CD14-positive monocyte (primary cell): ENCODE data around the gene RBPJL. TPM values are rescaled to one million over a fixed set of nuclear protein-coding genes. Genes with fewer than 3 reads are reported as not detected.

ENCODE experiments used
- DNase-seq, 3 donors: peaks; one replicate each; pipeline ENCODE4 v3.0.0-alpha.2; 2011 to 2022
- H2AFZ ChIP-seq: 2 replicates; pipeline ENCODE4 v1.6.0; 2012; ENCODE audit warnings: mild to moderate bottlenecking, low read depth, low read length, inconsistent platforms; ENCODE audit not compliant: insufficient read depth, poor library complexity, severe bottlenecking
- H3K27ac ChIP-seq, 2 donors: 1 replicate in 1 of 2; 2 replicates in 1 of 2; pipeline ENCODE4 v1.5.1; 2012 to 2013; ENCODE audit warnings: low read length in 2 of 2, control low read depth in 1 of 2, inconsistent platforms in 1 of 2, low read depth in 1 of 2, mild to moderate bottlenecking in 1 of 2
- H3K27me3 ChIP-seq, 2 donors: one replicate each; pipeline versions ENCODE4 v1.6.0 to v1.6.1; 2011 to 2013; ENCODE audit warnings: low read length in 2 of 2; ENCODE audit not compliant: control insufficient read depth in 2 of 2, insufficient read depth in 2 of 2
- H3K36me3 ChIP-seq, 2 donors: replicated peaks in 1 of 2; 1 replicate in 1 of 2; 2 replicates in 1 of 2; pipeline versions ENCODE4 v1.5.1 to v1.6.1; 2012 to 2013; ENCODE audit warnings: low read length in 2 of 2, control low read depth in 1 of 2, inconsistent platforms in 1 of 2, mild to moderate bottlenecking in 1 of 2; ENCODE audit not compliant: insufficient read depth in 2 of 2, control insufficient read depth in 1 of 2
- H3K4me1 ChIP-seq, 2 donors: 1 replicate in 1 of 2; 2 replicates in 1 of 2; pipeline versions ENCODE4 v1.5.1 to v1.6.1; 2012 to 2013; ENCODE audit warnings: low read length in 2 of 2, control low read depth in 1 of 2, inconsistent platforms in 1 of 2, mild to moderate bottlenecking in 1 of 2, moderate library complexity in 1 of 2; ENCODE audit not compliant: insufficient read depth in 2 of 2, control insufficient read depth in 1 of 2
- H3K4me2 ChIP-seq: replicated peaks from 2 replicates; pipeline ENCODE3; 2012; ENCODE audit warnings: low read length, moderate library complexity, mild to moderate bottlenecking; ENCODE audit not compliant: poor library complexity, severe bottlenecking; ENCODE audit errors: extremely low read depth
- H3K4me3 ChIP-seq, 3 experiments: fragments of 200-600 bp in 1 of 3; sonication (generic) in 1 of 3; replicated peaks in 1 of 3; 1 replicate in 2 of 3; 2 replicates in 1 of 3; pipeline ENCODE4 v1.5.1; 2011 to 2013; ENCODE audit warnings: low read length in 3 of 3, mild to moderate bottlenecking in 3 of 3, control low read depth in 2 of 3, low read depth in 2 of 3, inconsistent platforms in 1 of 3, moderate library complexity in 1 of 3
- H3K79me2 ChIP-seq: 2 replicates; pipeline ENCODE4 v1.6.0; 2012; ENCODE audit warnings: mild to moderate bottlenecking, control low read depth, inconsistent platforms, low read length, moderate library complexity; ENCODE audit not compliant: insufficient read depth
- H3K9ac ChIP-seq: 2 replicates; pipeline ENCODE4 v1.6.0; 2017; ENCODE audit warnings: low read length, mild to moderate bottlenecking; ENCODE audit not compliant: insufficient read depth, poor library complexity, severe bottlenecking
- H3K9me3 ChIP-seq, 2 donors: replicated peaks in 1 of 2; 1 replicate in 1 of 2; 2 replicates in 1 of 2; pipeline versions ENCODE4 v1.5.1 to v1.6.1; 2012 to 2013; ENCODE audit warnings: low read length in 2 of 2, control low read depth in 1 of 2; ENCODE audit not compliant: control insufficient read depth in 1 of 2, insufficient read depth in 1 of 2
- H4K20me1 ChIP-seq: 2 replicates; pipeline ENCODE4 v1.6.0; 2012; ENCODE audit warnings: mild to moderate bottlenecking, low read length, control low read depth, moderate library complexity; ENCODE audit not compliant: insufficient read depth
- H3K27ac Mint-ChIP-seq, 7 donors: one replicate each; pipeline ENCODE4 v1.8.0; 2020; ENCODE audit warnings: mild to moderate bottlenecking in 7 of 7, mixed read lengths in 7 of 7, moderate library complexity in 6 of 7, inconsistent platforms in 2 of 7
- H3K27me3 Mint-ChIP-seq, 3 donors: one replicate each; pipeline ENCODE4 v1.8.0; 2021 to 2022; ENCODE audit warnings: low read depth in 3 of 3, mild to moderate bottlenecking in 3 of 3, mixed read lengths in 3 of 3, moderate library complexity in 3 of 3, inconsistent platforms in 1 of 3
- H3K36me3 Mint-ChIP-seq, 2 donors: one replicate each; pipeline ENCODE4 v1.8.0; 2020; ENCODE audit warnings: mixed read lengths in 2 of 2, inconsistent platforms in 1 of 2, mild to moderate bottlenecking in 1 of 2
- H3K4me1 Mint-ChIP-seq: one replicate; pipeline ENCODE4 v1.8.0; 2020; ENCODE audit warnings: mild to moderate bottlenecking, mixed read lengths
- H3K4me3 Mint-ChIP-seq, 2 donors: one replicate each; pipeline ENCODE4 v1.8.0; 2020; ENCODE audit warnings: mild to moderate bottlenecking in 2 of 2, mixed read lengths in 2 of 2, moderate library complexity in 1 of 2
- H3K9me3 Mint-ChIP-seq, 7 donors: one replicate each; pipeline ENCODE4 v1.8.0; 2020 to 2022; ENCODE audit warnings: mixed read lengths in 7 of 7, mild to moderate bottlenecking in 6 of 7, moderate library complexity in 6 of 7, inconsistent platforms in 2 of 7
- CTCF ChIP-seq: fragments of 200-600 bp; IDR thresholded peaks from one replicate; pipeline ENCODE4 v1.8.0; 2022; ENCODE audit warnings: antibody characterized with exemption, mild to moderate bottlenecking
- WGBS: methylation state at CpG from one replicate; pipeline ENCODE4 v1.1.5; 2013; ENCODE audit warnings: missing lambda C conversion rate; ENCODE audit not compliant: insufficient coverage; 5-methylcytosine and 5-hydroxymethylcytosine counted together
- intact Hi-C, 2 donors: fragments of 100-400 bp; cut with micrococcal nuclease; formaldehyde crosslinking; loops; one replicate each; pipeline versions ENCODE4 v1.15.0 to v1.15.1; 2023
- polyA plus RNA-seq, 3 donors: library from polyadenylated mRNA; depleted of rRNA in 1 of 3; unstranded in 2 of 3; stranded (reverse) in 1 of 3; fragments of 300-500 nt in 2 of 3; fragments of >200 nt in 1 of 3; fragmentation: Illumina TruSeq in 2 of 3; gene quantifications; 1 replicate in 2 of 3; 2 replicates in 1 of 3; pipeline ENCODE4 v1.2.3, GENCODE V29; 2012 to 2021

Gene RBPJL
- polyA plus RNA-seq, 3 donors: not detected

GRCh38 chr20:45299786-45300185, 6.9 kb upstream of the RBPJL start:
- Mint-ChIP-seq H3K4me3 (no peak overlapping the region), H3K27ac (no peak overlapping the region), H3K27me3 (peaks cover 12 to 30% (median 19%) of the 10 kb centered on the region in 3 donors), H3K9me3 (peaks cover 0 to 7% (median 2%) of the 10 kb centered on the region in 7 donors), H3K4me1 (no peaks in the 10 kb centered on the region), H3K36me3 (no peaks in the 10 kb centered on the region)
- Histone ChIP-seq H3K4me3 (no peak overlapping the region), H3K27me3 (peaks cover 0 to 14% of the 10 kb centered on the region in 2 donors), H3K9me3 (no peaks in the 10 kb centered on the region), H3K4me1 (no peaks in the 10 kb centered on the region), H3K36me3 (no peaks in the 10 kb centered on the region), H3K27ac (no peak overlapping the region), H4K20me1 (no peaks in the 10 kb centered on the region), H3K79me2 (no peaks in the 10 kb centered on the region), H2AFZ (no peak overlapping the region), H3K9ac (no peak overlapping the region), H3K4me2 (no peak overlapping the region)
- no CpG with 5 or more reads among the region's 6 CpGs for WGBS
- DNase-seq: no peak
- no peak for TF ChIP-seq CTCF
- intact Hi-C loops: no loop called here

- H4K20me1 ChIP-seq: no peaks in the 10 kb centered on the region
- H3K4me3 ChIP-seq: no peak overlapping the region
- TF ChIP-seq CTCF: peak; percentile 41
- no peak overlapping the region for H2AFZ ChIP-seq
- intact Hi-C loops: no loop called here
- H3K4me1 ChIP-seq: no peaks in the 10 kb centered on the region
- H3K9ac ChIP-seq: no peak overlapping the region
- no peak for DNase-seq
- H3K9me3 ChIP-seq: no peaks in the 10 kb centered on the region
- Mint-ChIP-seq H3K4me3 (no peak overlapping the region), H3K27me3 (peaks cover 15 to 35% (median 26%) of the 10 kb centered on the region in 3 donors), H3K36me3 (no peaks in the 10 kb centered on the region), H3K9me3 (peaks cover 0 to 7% (median 1%) of the 10 kb centered on the region in 7 donors), H3K4me1 (no peaks in the 10 kb centered on the region), H3K27ac (no peak overlapping the region)
- no peaks in the 10 kb centered on the region for H3K79me2 ChIP-seq
- H3K27me3 ChIP-seq: peaks cover 0 to 19% of the 10 kb centered on the region in 2 donors
- H3K4me2 ChIP-seq: no peak overlapping the region
- WGBS: 30% methylated on average over 2 of the region's 4 CpGs
- no peak overlapping the region for H3K27ac ChIP-seq
- no peaks in the 10 kb centered on the region for H3K36me3 ChIP-seq
Measured at GRCh38 chr20:45300961-45301360, 5.7 kb upstream of the RBPJL start.
